Cardiac muscle cell (in vitro differentiated cells and primary cell): Measurements from ENCODE around the gene FUT2. TPM values are rescaled to one million over a fixed set of nuclear protein-coding genes. Genes with fewer than 3 reads are reported as not detected.

Source experiments
- DNase-seq, 2 donors: peaks; one replicate each; pipeline versions ENCODE4 v3.0.0 to v3.0.0-alpha.2; 2010 to 2017; ENCODE audit warnings: low read depth in 1 of 2, low spot score in 1 of 2
- H3K27ac ChIP-seq: fragments of 200-600 bp; sonication (generic); 2 replicates; pipeline ENCODE4 v1.5.1; 2016
- H3K27me3 ChIP-seq: fragments of 200-600 bp; sonication (generic); 2 replicates; pipeline ENCODE4 v1.6.0; 2016; ENCODE audit warnings: control low read depth
- H3K36me3 ChIP-seq: fragments of 200-600 bp; sonication (generic); 2 replicates; pipeline ENCODE4 v1.5.1; 2016; ENCODE audit warnings: control low read depth
- H3K4me1 ChIP-seq: fragments of 200-600 bp; sonication (generic); 2 replicates; pipeline ENCODE4 v1.8.1; 2017; ENCODE audit warnings: low read depth, mild to moderate bottlenecking, mixed run types
- H3K4me3 ChIP-seq: fragments of 200-600 bp; sonication (generic); 2 replicates; pipeline ENCODE4 v1.5.1; 2016; ENCODE audit warnings: mild to moderate bottlenecking
- H3K9me3 ChIP-seq: fragments of 200-600 bp; sonication (generic); 2 replicates; pipeline ENCODE4 v1.5.1; 2017; ENCODE audit warnings: low read depth, mild to moderate bottlenecking, control low read depth
- CTCF ChIP-seq: IDR thresholded peaks from 2 replicates; pipeline ENCODE4 v1.5.1; 2012; ENCODE audit warnings: low read depth, mild to moderate bottlenecking, low read length
- polyA plus RNA-seq: library from polyadenylated mRNA; unstranded; fragments of >200 nt; fragmentation: Nextera tagmentation; extraction: Ambion mirVana; gene quantifications from 2 replicates; pipeline ENCODE4 v1.2.1, GENCODE V29; 2016
- total RNA-seq: library from RNA; depleted of rRNA; stranded (reverse); fragments of >200 nt; gene quantifications from 2 replicates; pipeline ENCODE4 v1.2.3, GENCODE V29; 2016

FUT2 gene
- total and polyA plus RNA-seq, 2 experiments from 2014 or later, result 0.11 TPM; not detected in 1

GRCh38 chr19:48738557-48739403, 43.0 kb downstream of the FUT2 start:
- Histone ChIP-seq H3K4me3 (peak overlapping the region; percentile 87), H3K4me1 (no peaks in the 10 kb centered on the region), H3K9me3 (no peaks in the 10 kb centered on the region), H3K27me3 (peaks cover 24% of the 10 kb centered on the region), H3K36me3 (no peaks in the 10 kb centered on the region), H3K27ac (no peak overlapping the region)
- TF ChIP-seq CTCF, result peak; percentile 17
- DNase-seq, result peak; percentile 88 to 97

- TF ChIP-seq CTCF, result no peak
- no peaks in the 10 kb centered on the region for H3K9me3 ChIP-seq
- H3K36me3 ChIP-seq, result no peaks in the 10 kb centered on the region
- H3K27me3 ChIP-seq, result peaks cover 24% of the 10 kb centered on the region
- H3K27ac ChIP-seq, result no peak overlapping the region
- peak overlapping the region; percentile 87 for H3K4me3 ChIP-seq
- no peaks in the 10 kb centered on the region for H3K4me1 ChIP-seq
- no peak for DNase-seq
Observed at GRCh38 chr19:48739404-48740163, 43.8 kb downstream of the FUT2 start.

- no peak within 1 kb of the TSS for H3K27ac ChIP-seq
- peaks cover 24% of the 10 kb centered on the region for H3K27me3 ChIP-seq
- H3K4me3 ChIP-seq, result peak within 1 kb of the TSS; percentile 87
- no peaks in the 10 kb centered on the region for H3K9me3 ChIP-seq
- H3K4me1 ChIP-seq, result no peaks in the 10 kb centered on the region
- no peak for TF ChIP-seq CTCF
- no peaks in the 10 kb centered on the region for H3K36me3 ChIP-seq
- no peak for DNase-seq
Observed at GRCh38 chr19:48740164-48740972, 44.6 kb downstream of the FUT2 start, which contains the start of gene RASIP1. TSS of gene RASIP1 (minus strand) at chr19:48740610. CDS start at chr19:48740282, 328 bp downstream.

GRCh38 chr19:48741129-48741999, 45.6 kb downstream of the FUT2 start:
- no peak overlapping the region for H3K27ac ChIP-seq
- no peak overlapping the region for H3K4me3 ChIP-seq
- DNase-seq, result peak in 1 of 2 donors; percentile 32
- H3K4me1 ChIP-seq, result no peaks in the 10 kb centered on the region
- H3K9me3 ChIP-seq, result no peaks in the 10 kb centered on the region
- no peaks in the 10 kb centered on the region for H3K36me3 ChIP-seq
- peaks cover 24% of the 10 kb centered on the region for H3K27me3 ChIP-seq
- no peak for TF ChIP-seq CTCF
